Keratinocyte (primary cell): ENCODE data around the gene ADAMTS6.

ENCODE experiments used
- CTCF ChIP-seq, 3 experiments: IDR thresholded peaks in 1 of 3; conservative IDR thresholded peaks in 1 of 3; optimal IDR thresholded peaks in 1 of 3; 2 replicates in 2 of 3; 3 replicates in 1 of 3; pipeline versions ENCODE3 to v1.5.1; 2011; ENCODE audit warnings: low read length in 3 of 3, mild to moderate bottlenecking in 3 of 3, moderate library complexity in 2 of 3, control low read depth in 1 of 3, inconsistent platforms in 1 of 3; ENCODE audit not compliant: insufficient read depth in 2 of 3; ENCODE audit errors: extremely low read depth in 1 of 3
- EZH2 ChIP-seq: IDR thresholded peaks from one replicate; pipeline ENCODE4 v1.6.1; 2012; ENCODE audit warnings: inconsistent platforms, mild to moderate bottlenecking, low read length, moderate library complexity

- TF ChIP-seq CTCF (optimal IDR thresholded peaks at IDR 0.05 in 1 of 3, IDR thresholded peaks at IDR 0.05 in 1 of 3, conservative IDR thresholded peaks at IDR 0.05 in 1 of 3; ENCODE audit: extremely low read depth in 1 of 3, insufficient read depth in 2 of 3, low read length in 3 of 3): no peak
- TF ChIP-seq EZH2: no peak
Measured at GRCh38 chr5:65271906-65272305, 209.8 kb downstream of the ADAMTS6 start.
